Hypothalamus (tissue), 51 donors: Measurements from ENCODE around the gene GSN.
A peak's percentile ranks its signal among the peaks of the same experiment; 100 is the strongest.

ENCODE experiments used
- DNase-seq, 51 donors: peaks; one replicate each; lab custom pipeline; 2025; lab: John Stamatoyannopoulos, UW

Gene GSN

DNA sequence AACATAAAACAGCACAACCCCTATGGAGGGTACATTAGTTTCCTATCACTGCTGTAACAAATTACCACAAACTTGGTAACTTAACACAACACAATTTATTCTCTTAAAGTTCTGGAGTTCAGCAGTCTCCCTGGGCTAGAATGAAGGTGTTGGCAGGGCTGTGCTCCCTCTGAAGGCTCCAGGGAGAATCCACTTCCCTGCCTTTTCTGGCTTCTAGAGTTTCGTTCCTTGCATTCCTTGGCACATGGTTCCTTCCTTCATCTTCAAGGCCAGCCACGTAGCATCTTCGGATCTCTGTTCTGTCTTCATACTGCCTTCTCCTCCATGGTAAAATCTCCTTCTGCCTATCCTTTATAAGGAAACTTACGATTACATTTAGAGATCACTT, 25.0 kb upstream of the GSN start:
- no peak for DNase-seq

GRCh38 chr9:121246821-121247561, 21.0 kb upstream of the GSN start:
- DNase-seq, result no peak

DNA sequence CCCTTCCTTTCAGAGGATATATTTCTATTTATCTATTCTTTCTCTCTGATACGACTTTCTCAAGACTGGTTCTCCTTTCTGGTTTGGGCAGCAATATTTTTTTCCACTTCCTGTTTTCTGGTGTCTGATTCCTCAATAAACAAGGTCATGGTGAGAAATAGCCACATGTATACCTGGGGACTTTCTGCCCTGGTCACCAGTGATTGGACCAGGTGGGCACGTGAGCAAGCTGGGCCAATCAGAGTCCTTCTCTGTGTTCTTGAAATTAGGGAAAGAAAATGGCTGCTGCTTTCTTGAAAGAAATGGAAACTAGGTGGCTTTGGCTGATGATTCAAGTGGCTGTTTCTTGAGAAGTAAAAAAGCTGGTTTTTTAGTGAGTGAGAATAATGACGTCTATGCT, 18.4 kb upstream of the GSN start:
- DNase-seq, result no peak

- peak in 1 of 51 donors; percentile 1 for DNase-seq
Measured at GRCh38 chr9:121252104-121252851, 15.7 kb upstream of the GSN start.

GRCh38 chr9:121253162-121253561, 14.8 kb upstream of the GSN start:
- no peak for DNase-seq

GRCh38 chr9:121253821-121254501, 14.0 kb upstream of the GSN start:
- DNase-seq, result no peak

DNA sequence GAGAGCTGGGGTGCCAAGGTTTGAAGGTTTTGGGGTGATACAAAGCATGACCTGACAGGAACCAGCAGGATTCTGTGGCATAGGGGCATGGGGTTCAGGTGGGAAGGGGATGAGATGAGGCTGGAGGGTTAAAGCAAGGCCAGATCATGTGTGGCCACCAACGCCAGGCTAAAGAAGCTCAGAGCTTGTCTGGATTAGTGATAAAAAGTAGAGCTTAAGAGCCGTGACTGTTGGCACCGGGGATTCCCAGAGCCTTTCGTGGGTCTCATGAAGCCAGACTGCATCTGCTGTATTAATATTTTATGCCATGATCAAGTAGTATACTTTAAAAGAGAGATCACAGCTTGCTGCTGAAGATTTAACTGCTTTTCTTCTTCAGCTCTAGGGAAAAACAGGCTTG, 8.5 kb upstream of the GSN start:
- DNase-seq, result no peak

GRCh38 chr9:121259935-121260334, 8.0 kb upstream of the GSN start:
- no peak for DNase-seq

DNA sequence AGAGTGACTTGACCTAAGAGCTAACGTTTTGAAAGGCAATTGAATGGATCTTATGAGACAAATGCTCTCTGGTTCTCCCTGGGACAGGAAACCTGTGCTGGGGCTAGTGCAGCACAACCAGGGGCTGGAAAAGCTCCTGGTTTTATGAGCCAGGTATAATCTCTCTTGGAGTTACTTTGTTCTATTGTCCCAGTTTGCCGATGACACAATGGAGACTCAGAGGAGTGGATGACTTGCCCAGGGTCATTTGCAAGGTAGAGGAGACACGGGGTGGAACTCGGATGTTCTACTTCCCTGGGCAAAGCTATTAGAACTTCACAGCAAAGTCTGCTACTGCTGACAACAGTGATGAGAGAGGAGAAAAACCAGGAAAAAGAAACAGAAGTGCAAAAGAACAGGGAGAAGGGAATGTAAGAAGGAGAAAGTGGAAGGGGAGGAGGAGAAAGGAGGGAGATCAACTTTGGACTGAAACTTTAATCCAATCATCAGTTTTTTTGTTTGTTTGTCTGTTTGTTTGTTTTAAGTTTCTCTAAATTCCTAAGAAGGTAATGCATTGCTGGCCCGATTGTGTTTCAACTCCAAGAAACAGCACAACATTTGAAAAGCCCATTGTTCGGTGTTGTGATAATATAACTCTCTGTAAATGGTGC, 7.4 kb upstream of the GSN start:
- no peak for DNase-seq

GRCh38 chr9:121261107-121261460, 6.9 kb upstream of the GSN start:
- DNase-seq, result peak in 37 of 51 donors; percentile 20 to 91 (median 75)

- no peak for DNase-seq
Measured at GRCh38 chr9:121261755-121262154, 6.2 kb upstream of the GSN start.

DNA sequence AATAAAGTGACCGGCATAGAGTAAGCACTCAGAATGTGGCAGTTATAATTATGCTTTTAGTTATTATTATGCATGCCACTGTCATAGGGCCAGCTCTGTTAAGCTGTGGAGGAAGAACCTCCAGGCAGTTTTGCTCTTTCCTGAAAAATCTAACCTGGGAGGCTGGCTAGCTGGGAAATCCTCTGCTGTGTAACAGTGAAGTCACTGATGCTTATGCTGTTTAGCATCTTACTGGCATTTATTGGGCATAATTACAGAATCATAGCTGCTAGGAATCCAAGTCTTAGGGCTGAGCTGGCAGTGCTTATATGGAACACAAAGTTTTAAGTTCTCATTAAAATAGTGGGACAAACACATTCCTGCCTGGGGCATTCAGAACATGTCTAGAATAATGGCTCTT, 5.5 kb upstream of the GSN start:
- DNase-seq, result no peak

DNA sequence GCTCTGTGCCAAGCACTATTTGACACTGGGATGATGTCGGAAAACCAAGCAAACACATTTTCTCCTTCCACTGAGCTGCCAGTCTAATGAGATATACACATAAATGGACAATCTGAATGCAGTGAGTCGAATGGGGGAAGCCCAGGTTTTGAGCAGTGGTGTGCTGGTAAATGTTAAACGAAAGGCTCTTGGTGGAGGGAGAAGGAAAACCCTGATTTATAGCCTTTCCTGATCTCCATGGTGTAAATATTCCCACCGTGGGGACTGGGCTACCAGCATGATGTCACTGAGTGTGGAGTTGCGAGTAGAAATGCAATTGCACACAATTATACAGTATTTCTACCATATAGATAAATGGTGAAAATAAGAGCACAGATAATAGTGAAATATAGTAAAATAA, 5.0 kb upstream of the GSN start:
- DNase-seq, result no peak

GRCh38 chr9:121266356-121266755, 1.6 kb upstream of the GSN start:
- DNase-seq, result no peak

DNA sequence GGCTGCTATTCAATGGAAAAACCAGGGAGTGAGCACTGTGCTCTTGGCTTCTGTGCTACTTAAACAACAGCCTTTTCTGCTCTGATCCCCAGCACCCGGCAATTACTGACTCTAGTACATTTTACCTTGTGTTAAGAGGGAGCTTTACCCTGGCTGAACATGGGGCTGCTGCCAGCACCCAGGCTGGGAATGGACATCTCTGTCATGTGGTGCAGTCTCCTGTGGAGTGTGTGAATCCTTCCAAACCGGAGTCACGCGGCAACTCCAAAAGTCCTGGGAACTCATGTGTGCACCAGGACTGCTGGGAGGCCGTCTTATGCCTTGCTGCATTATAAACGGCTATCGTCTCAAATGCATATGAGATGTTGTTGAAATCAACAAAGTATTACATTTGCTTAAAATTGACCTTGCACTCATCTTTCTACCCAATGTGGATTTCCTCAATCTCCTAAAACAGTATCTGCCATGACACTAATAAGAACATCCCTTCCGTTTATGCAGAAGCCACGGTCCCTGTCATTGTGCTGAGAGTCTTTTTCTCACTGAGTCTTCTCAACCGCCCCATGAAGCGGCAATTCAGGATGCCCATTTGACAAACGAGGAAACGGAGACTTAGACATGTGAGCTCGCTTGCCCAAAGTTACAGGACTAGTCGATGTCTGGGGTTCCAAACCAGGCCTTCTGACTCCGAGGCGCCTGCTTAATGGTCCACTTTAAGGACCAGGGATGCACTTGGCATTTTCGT, 884 bp upstream of the GSN start:
- peak in 17 of 51 donors; percentile 15 to 81 (median 44) for DNase-seq

DNA sequence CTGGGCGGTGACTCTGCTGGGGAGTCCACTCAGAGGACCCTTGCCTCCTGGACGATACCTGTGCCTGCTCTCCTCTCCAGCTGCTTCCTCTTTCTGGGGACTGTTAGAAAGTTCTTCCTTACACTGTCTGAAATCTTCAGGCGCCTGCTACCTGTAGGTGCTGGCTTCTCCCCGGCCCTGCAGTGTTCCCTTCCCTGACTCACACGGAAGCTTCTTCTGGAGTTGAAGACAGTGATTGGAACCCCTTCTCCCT, 562 bp downstream of the GSN start:
- peak in 2 of 51 donors; percentile 65 for DNase-seq

- DNase-seq, result peak in 8 of 51 donors; percentile 37 to 76 (median 58)
Measured at GRCh38 chr9:121268851-121269641, 1.1 kb downstream of the GSN start.

- peak in 4 of 51 donors; percentile 35 to 61 (median 48) for DNase-seq
Measured at GRCh38 chr9:121269642-121270254, 1.8 kb downstream of the GSN start.
